ENCODE data around the gene KLHL7.
"Not testable (repeated sequence)": the region's sequence is repeated elsewhere in the genome, so short reads cannot be mapped to it uniquely, and the experiment has no call there.

The KLHL7 gene

GRCh38 chr7:23218196-23218595 is 112.6 kb downstream of the KLHL7 start:
- TF ChIP-seq SUZ12 (IDR thresholded peaks at IDR 0.05), result no peak
- TF ChIP-seq ELF4 (IDR thresholded peaks at IDR 0.05), result no peak
- TF ChIP-seq SP1 (IDR thresholded peaks at IDR 0.05), result no peak
- TF ChIP-seq NFRKB (IDR thresholded peaks at IDR 0.05), result no peak
- no peak for TF ChIP-seq PKNOX1 (IDR thresholded peaks at IDR 0.05)
- TF ChIP-seq BHLHE40 (IDR thresholded peaks at IDR 0.05; ENCODE audit: borderline replicate concordance), result no peak
- DNase-seq (ENCODE audit: extremely low spot score), result no peak
- ChIA-PET CTCF (interaction anchor here (0.9 kb wide), 1 partner anchor 8 kb away, joined by 3 read pairs; no protein-coding TSS in a partner anchor), POLR2A (no interaction called here)

DNA sequence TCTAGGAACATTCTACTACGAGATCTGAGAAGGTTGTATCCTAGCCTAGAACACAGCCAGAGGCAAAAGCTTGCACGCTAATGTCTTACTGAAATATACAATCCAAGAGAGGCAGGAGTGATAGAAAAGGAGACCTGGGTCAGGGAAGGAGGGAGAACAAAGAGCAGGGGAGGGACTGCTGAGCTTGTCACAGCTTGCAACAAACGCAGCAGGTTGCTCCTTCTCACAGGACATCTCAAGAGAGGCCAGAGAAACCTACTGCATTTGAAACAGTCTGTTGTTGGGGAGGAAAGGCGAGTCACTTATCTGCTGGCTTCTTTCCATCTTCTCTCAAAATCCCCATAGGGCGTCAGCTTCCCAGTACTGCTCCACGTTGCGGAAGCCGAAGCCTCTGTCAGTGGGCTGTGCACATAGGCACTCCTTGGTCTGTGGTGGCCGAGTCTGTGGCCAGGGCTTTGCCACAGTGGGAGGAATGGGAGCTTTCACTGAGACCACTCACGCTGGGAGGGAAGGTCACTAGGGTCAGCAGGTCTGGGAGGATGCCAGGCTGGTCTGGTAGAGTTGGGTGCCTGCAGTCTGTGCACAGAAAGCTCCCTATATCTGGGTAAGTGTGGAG is 115.2 kb downstream of the KLHL7 start:
- CTCF ChIA-PET, result no interaction called here
- DNase-seq (ENCODE audit: extremely low spot score), result no peak
- POLR2A ChIA-PET, result no interaction called here
- TF ChIP-seq CTBP1 (IDR thresholded peaks at IDR 0.05; ENCODE audit: borderline replicate concordance) (no peak), NFRKB (IDR thresholded peaks at IDR 0.05) (no peak), TARDBP (IDR thresholded peaks at IDR 0.05) (no peak), ARNT (IDR thresholded peaks at IDR 0.05) (no peak), FOXA1 (IDR thresholded peaks at IDR 0.05) (no peak), ELF4 (IDR thresholded peaks at IDR 0.05) (no peak), FOXK2 (IDR thresholded peaks at IDR 0.05) (no peak), PKNOX1 (IDR thresholded peaks at IDR 0.05) (no peak), SUZ12 (IDR thresholded peaks at IDR 0.05) (no peak), ZNF384 (IDR thresholded peaks at IDR 0.05) (no peak), LEF1 (IDR thresholded peaks at IDR 0.05; ENCODE audit: borderline replicate concordance) (no peak), SP1 (IDR thresholded peaks at IDR 0.05) (no peak), FOXM1 (IDR thresholded peaks at IDR 0.05; ENCODE audit: borderline replicate concordance) (no peak), L3MBTL2 (conservative IDR thresholded peaks at IDR 0.05) (no peak), HDGF (IDR thresholded peaks at IDR 0.05; ENCODE audit: borderline replicate concordance) (no peak), BHLHE40 (IDR thresholded peaks at IDR 0.05; ENCODE audit: borderline replicate concordance) (no peak)

DNA sequence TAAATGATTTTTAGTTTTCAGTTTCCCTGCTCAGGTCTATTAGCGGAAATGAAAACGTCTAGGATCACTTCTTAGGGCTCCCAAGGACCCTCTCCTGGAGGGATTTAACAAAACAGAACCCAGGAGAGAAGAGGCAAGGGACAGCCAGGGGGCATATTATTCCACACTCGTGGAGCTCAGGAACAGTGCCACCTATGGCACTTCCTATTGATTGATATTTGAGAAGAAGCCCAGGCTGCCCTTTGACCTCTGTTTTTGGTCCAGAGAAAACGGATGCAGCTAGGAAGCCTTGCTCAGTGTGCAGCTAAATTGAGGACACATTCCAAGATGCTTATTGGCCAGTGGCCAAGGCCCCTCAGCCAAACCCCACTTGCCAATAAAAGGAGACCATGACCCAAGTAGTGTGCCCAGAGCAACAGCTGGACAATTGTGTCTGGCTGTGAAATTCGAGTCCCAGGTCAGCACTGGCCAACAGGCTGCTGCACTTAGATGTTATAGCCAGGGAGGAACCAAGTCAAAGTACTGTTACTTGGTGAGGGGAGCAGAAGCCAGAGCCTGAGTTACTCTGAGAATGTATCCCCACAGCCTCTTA is 117.0 kb downstream of the KLHL7 start:
- POLR2A ChIA-PET, result interaction anchor here (0.7 kb wide), 1 partner anchor 11 kb away, joined by 3 read pairs; no protein-coding TSS in a partner anchor
- TF ChIP-seq ELF4 (IDR thresholded peaks at IDR 0.05) (no peak), LEF1 (IDR thresholded peaks at IDR 0.05; ENCODE audit: borderline replicate concordance) (no peak), CTBP1 (IDR thresholded peaks at IDR 0.05; ENCODE audit: borderline replicate concordance) (no peak), SP1 (IDR thresholded peaks at IDR 0.05) (no peak), SUZ12 (IDR thresholded peaks at IDR 0.05) (no peak), FOXK2 (IDR thresholded peaks at IDR 0.05) (no peak), ARNT (IDR thresholded peaks at IDR 0.05) (no peak), PKNOX1 (IDR thresholded peaks at IDR 0.05) (no peak), NFRKB (IDR thresholded peaks at IDR 0.05) (no peak), TARDBP (IDR thresholded peaks at IDR 0.05) (no peak), FOXA1 (IDR thresholded peaks at IDR 0.05) (no peak), HDGF (IDR thresholded peaks at IDR 0.05; ENCODE audit: borderline replicate concordance) (no peak), L3MBTL2 (conservative IDR thresholded peaks at IDR 0.05) (no peak), ZNF384 (IDR thresholded peaks at IDR 0.05) (no peak)
- no peak for DNase-seq (ENCODE audit: extremely low spot score)
- CTCF ChIA-PET, result no interaction called here

DNA sequence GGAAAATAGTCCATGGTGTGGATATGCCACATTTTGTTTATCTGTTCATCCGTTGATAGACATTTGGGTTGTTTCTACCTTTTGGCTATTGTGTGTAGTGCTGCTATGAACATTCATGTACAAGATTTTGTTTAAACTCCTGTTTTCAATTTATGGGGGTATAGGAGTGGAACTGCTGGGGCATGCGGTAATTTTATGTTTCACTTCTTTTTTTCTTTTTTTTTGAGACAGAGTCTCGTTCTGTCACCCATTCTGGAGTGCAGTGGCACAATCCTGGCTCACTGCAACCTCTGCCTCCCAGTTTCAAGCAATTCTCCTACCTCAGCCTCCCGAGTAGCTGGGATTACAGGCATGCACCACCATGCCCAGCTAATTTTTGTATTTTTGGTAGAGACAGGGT is 118.8 kb downstream of the KLHL7 start:
- DNase-seq (ENCODE audit: extremely low spot score); POLR2A ChIA-PET; CTCF ChIA-PET: not testable (repeated sequence)

DNA sequence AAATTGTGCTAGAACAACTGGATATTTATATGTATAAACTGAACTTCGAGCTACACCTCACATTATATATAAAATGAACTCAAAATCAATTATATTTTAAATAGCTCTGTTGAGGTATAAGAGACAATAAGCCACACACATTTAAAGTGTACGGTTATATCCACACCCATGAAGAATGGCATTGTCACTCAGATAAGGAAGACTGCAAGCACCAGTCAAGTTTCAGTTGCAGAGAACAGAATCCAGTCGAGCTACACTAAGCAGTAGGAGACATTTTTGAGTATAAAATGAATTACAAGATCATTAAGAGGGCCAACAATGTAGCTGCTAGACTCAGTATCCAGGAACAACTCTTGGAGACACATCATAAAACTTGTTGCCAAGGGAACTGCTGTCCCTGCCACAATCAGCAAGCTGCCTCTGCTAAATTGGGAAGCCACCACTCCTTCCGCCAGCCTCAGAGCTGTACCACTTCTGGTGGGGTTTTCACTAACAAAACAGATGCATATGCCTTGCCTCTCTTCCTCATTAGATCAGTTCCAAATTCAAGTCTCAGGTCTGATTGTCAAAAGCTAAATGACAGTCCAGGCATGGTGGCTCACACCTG is 121.4 kb downstream of the KLHL7 start:
- POLR2A ChIA-PET, result no interaction called here
- no peak for TF ChIP-seq ARNT (IDR thresholded peaks at IDR 0.05)
- no peak for TF ChIP-seq FOXM1 (IDR thresholded peaks at IDR 0.05; ENCODE audit: borderline replicate concordance)
- CTCF ChIA-PET, result interaction anchor here (1.0 kb wide), 1 partner anchor 9 kb away, joined by 3 read pairs; no protein-coding TSS in a partner anchor
- DNase-seq (ENCODE audit: extremely low spot score), result no peak
